Measurements from ENCODE around the gene CMC2.

DNA sequence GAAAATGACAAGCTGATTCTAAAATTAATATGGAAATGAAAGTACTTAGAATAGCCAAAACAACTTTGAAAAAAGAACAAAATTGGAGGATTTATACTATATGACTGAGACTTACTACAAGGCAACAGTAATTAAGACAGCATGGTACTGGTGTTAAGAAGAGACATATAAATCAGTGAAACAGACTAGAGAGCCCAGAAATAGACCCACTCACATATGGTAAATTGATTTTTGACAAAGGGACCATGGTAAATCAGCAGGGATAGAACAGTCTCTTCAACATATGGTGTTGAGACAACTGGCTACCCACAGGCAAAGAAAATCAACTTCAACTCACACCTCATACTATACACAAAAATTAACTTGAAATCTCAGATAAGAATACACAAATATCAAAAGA, 12.9 kb downstream of the CMC2 start:
- TF ChIP-seq, protein P1, sequence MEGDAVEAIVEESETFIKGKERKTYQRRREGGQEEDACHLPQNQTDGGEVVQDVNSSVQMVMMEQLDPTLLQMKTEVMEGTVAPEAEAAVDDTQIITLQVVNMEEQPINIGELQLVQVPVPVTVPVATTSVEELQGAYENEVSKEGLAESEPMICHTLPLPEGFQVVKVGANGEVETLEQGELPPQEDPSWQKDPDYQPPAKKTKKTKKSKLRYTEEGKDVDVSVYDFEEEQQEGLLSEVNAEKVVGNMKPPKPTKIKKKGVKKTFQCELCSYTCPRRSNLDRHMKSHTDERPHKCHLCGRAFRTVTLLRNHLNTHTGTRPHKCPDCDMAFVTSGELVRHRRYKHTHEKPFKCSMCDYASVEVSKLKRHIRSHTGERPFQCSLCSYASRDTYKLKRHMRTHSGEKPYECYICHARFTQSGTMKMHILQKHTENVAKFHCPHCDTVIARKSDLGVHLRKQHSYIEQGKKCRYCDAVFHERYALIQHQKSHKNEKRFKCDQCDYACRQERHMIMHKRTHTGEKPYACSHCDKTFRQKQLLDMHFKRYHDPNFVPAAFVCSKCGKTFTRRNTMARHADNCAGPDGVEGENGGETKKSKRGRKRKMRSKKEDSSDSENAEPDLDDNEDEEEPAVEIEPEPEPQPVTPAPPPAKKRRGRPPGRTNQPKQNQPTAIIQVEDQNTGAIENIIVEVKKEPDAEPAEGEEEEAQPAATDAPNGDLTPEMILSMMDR (IDR thresholded peaks at IDR 0.05; ENCODE audit: insufficient read depth, low read length), result no peak
- no peak for TF ChIP-seq POLR2AphosphoS5 (IDR thresholded peaks at IDR 0.05; ENCODE audit: low read depth)
